K562 (cell line): ENCODE results near the gene LIPT1. TPM values are rescaled to one million over a fixed set of nuclear protein-coding genes. Genes with fewer than 3 reads are reported as not detected.
A peak's percentile ranks its signal among the peaks of the same experiment; 100 is the strongest.

Experiments
- ATF7 ChIP-seq: fragments of 450-650 bp; IDR thresholded peaks from 2 replicates; pipeline ENCODE4 v1.7.1; 2014; ENCODE audit warnings: mild to moderate bottlenecking, moderate library complexity
- ESRRB ChIP-seq: fragments of 250-450 bp; sonication (Bioruptor Pico); IDR thresholded peaks from 2 replicates; pipeline ENCODE4 v1.5.0; 2020; ENCODE audit warnings: mild to moderate bottlenecking, moderate library complexity, borderline replicate concordance
- ETV1 ChIP-seq: fragments of 450-650 bp; conservative IDR thresholded peaks from 2 replicates; pipeline ENCODE4 v1.6.1; 2016; ENCODE audit warnings: missing genetic modification characterization, control low read depth, low read depth, missing compliant biosample characterization
- EWSR1 ChIP-seq: fragments of 450-650 bp; IDR thresholded peaks from 2 replicates; pipeline ENCODE4 v1.6.1; 2018; ENCODE audit warnings: borderline replicate concordance, mild to moderate bottlenecking, low read depth, moderate library complexity; ENCODE audit not compliant: partially characterized antibody
- FOXK1 ChIP-seq: sonication (generic); formaldehyde crosslinking; IDR thresholded peaks from 2 replicates; pipeline ENCODE4 v1.8.0; 2022; ENCODE audit warnings: missing genetic modification reagents, mild to moderate bottlenecking, borderline replicate concordance
- FOXP1 ChIP-seq: sonication (generic); formaldehyde crosslinking; IDR thresholded peaks from 2 replicates; pipeline ENCODE4 v1.8.0; 2022; ENCODE audit warnings: mild to moderate bottlenecking, missing genetic modification reagents
- KLF1 ChIP-seq: fragments of 450-650 bp; IDR thresholded peaks from 2 replicates; pipeline ENCODE4 v1.6.1; 2016; ENCODE audit warnings: missing genetic modification characterization, missing compliant biosample characterization
- MXD1 ChIP-seq: fragments of 250-450 bp; sonication (Bioruptor Pico); IDR thresholded peaks from 2 replicates; pipeline ENCODE4 v1.8.0; 2021; ENCODE audit warnings: borderline replicate concordance, mild to moderate bottlenecking, moderate library complexity; ENCODE audit not compliant: poor library complexity, severe bottlenecking
- NFRKB ChIP-seq: fragments of 450-650 bp; IDR thresholded peaks from 2 replicates; pipeline ENCODE4 v1.6.1; 2016; ENCODE audit warnings: low read depth
- NR2C2 ChIP-seq, 2 experiments: fragments of 200-800 bp in 1 of 2; sonication (Bioruptor generic) in 1 of 2; sonication (generic) in 1 of 2; formaldehyde crosslinking in 1 of 2; IDR thresholded peaks; 2 replicates each; pipeline versions ENCODE4 v1.6.1 to v1.8.0; 2016 to 2022; ENCODE audit warnings: mild to moderate bottlenecking in 1 of 2, missing compliant biosample characterization in 1 of 2, missing genetic modification characterization in 1 of 2, missing genetic modification reagents in 1 of 2
- POLR2B ChIP-seq: fragments of 450-650 bp; IDR thresholded peaks from 2 replicates; pipeline ENCODE4 v1.6.1; 2018; ENCODE audit warnings: low read depth; ENCODE audit not compliant: partially characterized antibody
- SAP30 ChIP-seq: fragments of 200-600 bp; sonication (generic); IDR thresholded peaks from 2 replicates; pipeline ENCODE4 v1.6.1; 2012; ENCODE audit warnings: borderline replicate concordance, low read depth, mild to moderate bottlenecking, moderate library complexity, low read length, control low read depth, inconsistent platforms; ENCODE audit not compliant: insufficient read depth, poor library complexity, severe bottlenecking
- SMARCE1 ChIP-seq: fragments of 450-650 bp; IDR thresholded peaks from 2 replicates; pipeline ENCODE4 v1.7.1; 2016; ENCODE audit warnings: mild to moderate bottlenecking
- SRSF1 ChIP-seq: fragments of 200-400 bp; formaldehyde crosslinking; IDR thresholded peaks from 2 replicates; pipeline ENCODE4 v1.6.1; 2017; ENCODE audit warnings: mild to moderate bottlenecking, low read depth, low read length, moderate library complexity
- YY1 ChIP-seq, 3 experiments: IDR thresholded peaks; 2 replicates each; pipeline ENCODE4 v1.6.1; 2011; ENCODE audit warnings: low read length in 2 of 3, mild to moderate bottlenecking in 2 of 3, moderate library complexity in 2 of 3, borderline replicate concordance in 1 of 3, control low read depth in 1 of 3, low read depth in 1 of 3; ENCODE audit not compliant: insufficient read depth in 3 of 3, insufficient replicate concordance in 2 of 3, control insufficient read depth in 1 of 3, insufficient read length in 1 of 3; ENCODE audit errors: extremely low read depth in 1 of 3
- ZNF354B ChIP-seq: fragments of 250-450 bp; sonication (Bioruptor Pico); IDR thresholded peaks from 2 replicates; pipeline ENCODE4 v1.4.0; 2020
- ZNF551 ChIP-seq: fragments of 250-450 bp; sonication (Bioruptor Pico); IDR thresholded peaks from 2 replicates; pipeline ENCODE4 v1.5.0; 2021; ENCODE audit warnings: mild to moderate bottlenecking, moderate library complexity
- ZNF766 ChIP-seq: fragments of 200-800 bp; sonication (Bioruptor generic); conservative IDR thresholded peaks from 2 replicates; pipeline ENCODE4 v1.6.1; 2016; ENCODE audit warnings: missing genetic modification characterization, missing compliant biosample characterization
- polyA plus RNA-seq, 8 experiments: library from polyadenylated mRNA; depleted of rRNA in 4 of 8; stranded (reverse) in 5 of 8; unstranded in 3 of 8; fragments of >200 nt; fragmentation: Nextera tagmentation in 2 of 8; fragmentation: Illumina TruSeq in 1 of 8; extraction: Ambion mirVana in 2 of 8; extraction: Trizol in 1 of 8; gene quantifications; 2 replicates each; pipeline versions ENCODE4 v1.2.1 to v1.2.3, GENCODE V29; 2011 to 2014; ENCODE audit warnings: inconsistent platforms in 1 of 8, missing spikeins in 1 of 8
- total RNA-seq, 7 experiments: library from RNA; depleted of rRNA in 6 of 7; stranded (reverse); fragments of >200 nt in 6 of 7; fragmentation: Illumina TruSeq in 2 of 7; extraction: Trizol in 2 of 7; gene quantifications; 2 replicates each; pipeline versions ENCODE4 v1.2.1 to v1.2.3, GENCODE V29; 2011 to 2021; ENCODE audit warnings: low replicate concordance in 1 of 7
- TF ChIP-seq, protein P1 (sequence below): fragments of 450-650 bp; IDR thresholded peaks from 2 replicates; pipeline ENCODE4 v1.7.0; 2016; ENCODE audit warnings: borderline replicate concordance
- TF ChIP-seq, protein P2 (sequence below): sonication (generic); formaldehyde crosslinking; IDR thresholded peaks from 2 replicates; pipeline ENCODE4 v1.8.0; 2022; ENCODE audit warnings: missing genetic modification reagents, mild to moderate bottlenecking, moderate library complexity, borderline replicate concordance

LIPT1 gene
- total and polyA plus RNA-seq, 9 of the 15 experiments (the other 6 are each of a cell fraction or from before 2014, with no cell fraction given) = 6.4 to 18.3 (median 11.6) TPM

DNA sequence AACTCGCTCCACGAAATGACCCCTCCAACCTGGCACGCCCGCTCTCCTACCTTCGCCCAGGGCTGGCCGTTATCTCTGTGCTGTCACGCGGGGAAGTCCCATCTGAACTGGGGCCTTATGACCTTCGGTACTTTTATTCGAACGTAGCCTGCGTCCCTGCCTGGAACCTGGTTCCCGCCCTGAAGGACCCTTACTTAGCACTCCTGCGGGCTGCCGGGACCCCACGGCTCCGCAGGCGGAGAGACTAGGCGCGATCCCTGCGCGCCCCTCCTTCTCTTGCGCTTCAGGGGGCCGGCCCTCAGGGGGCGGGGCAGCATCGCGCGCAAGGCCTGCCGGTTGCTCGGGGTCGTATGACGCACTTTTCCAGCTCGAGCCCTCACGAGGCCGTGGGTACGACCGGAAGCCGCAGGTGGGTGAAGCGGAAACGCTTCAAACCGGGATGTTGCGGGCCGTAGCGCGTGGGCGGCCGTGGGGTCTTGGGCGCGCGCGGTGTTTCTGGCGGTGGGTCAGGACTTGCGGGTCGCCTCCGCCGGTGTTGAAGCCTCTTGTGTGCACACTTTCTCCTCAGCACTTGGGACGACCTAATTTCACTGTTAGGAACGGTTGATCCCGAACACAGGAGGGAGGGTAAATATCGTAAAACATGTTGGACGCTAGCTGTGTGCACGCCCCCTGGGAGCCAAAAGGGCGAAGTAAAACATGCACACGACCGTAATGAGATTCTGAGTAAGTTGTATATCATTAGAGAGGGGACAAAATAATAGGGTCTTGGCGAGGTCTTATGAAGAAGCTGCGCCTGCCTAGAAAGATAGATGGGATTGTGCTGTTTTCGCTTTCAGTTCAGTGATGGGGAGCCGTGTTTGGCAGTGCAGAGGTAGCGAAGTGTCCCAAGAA is at the start of gene LIPT1, which contains the start of gene TSGA10 (continued):
- TF ChIP-seq, protein P1, sequence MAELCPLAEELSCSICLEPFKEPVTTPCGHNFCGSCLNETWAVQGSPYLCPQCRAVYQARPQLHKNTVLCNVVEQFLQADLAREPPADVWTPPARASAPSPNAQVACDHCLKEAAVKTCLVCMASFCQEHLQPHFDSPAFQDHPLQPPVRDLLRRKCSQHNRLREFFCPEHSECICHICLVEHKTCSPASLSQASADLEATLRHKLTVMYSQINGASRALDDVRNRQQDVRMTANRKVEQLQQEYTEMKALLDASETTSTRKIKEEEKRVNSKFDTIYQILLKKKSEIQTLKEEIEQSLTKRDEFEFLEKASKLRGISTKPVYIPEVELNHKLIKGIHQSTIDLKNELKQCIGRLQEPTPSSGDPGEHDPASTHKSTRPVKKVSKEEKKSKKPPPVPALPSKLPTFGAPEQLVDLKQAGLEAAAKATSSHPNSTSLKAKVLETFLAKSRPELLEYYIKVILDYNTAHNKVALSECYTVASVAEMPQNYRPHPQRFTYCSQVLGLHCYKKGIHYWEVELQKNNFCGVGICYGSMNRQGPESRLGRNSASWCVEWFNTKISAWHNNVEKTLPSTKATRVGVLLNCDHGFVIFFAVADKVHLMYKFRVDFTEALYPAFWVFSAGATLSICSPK = no peak
- peak; percentile 86 for TF ChIP-seq POLR2B
- TF ChIP-seq SRSF1 = no peak
- TF ChIP-seq FOXP1 (CRISPR knock-in tag) = peak; percentile 63; the same call in 1 of the 2 replicates
- peak; percentile 72 for TF ChIP-seq SAP30
- TF ChIP-seq ZNF354B = no peak
- TF ChIP-seq FOXK1 (CRISPR knock-in tag) = 0 out of 2 replicates have a peak, but pooled peaks have one; percentile 56
- no peak for TF ChIP-seq ESRRB (CRISPR knock-in tag)
- TF ChIP-seq EWSR1 = no peak
- peak; percentile 62; the same call in 1 of the 2 replicates for TF ChIP-seq NFRKB
- no peak for TF ChIP-seq ZNF551 (CRISPR knock-in tag)
- TF ChIP-seq KLF1 (tag) = no peak
- TF ChIP-seq SMARCE1 = peak; percentile 57
- peak; percentile 64 for TF ChIP-seq MXD1 (CRISPR knock-in tag)
- TF ChIP-seq, protein P2, sequence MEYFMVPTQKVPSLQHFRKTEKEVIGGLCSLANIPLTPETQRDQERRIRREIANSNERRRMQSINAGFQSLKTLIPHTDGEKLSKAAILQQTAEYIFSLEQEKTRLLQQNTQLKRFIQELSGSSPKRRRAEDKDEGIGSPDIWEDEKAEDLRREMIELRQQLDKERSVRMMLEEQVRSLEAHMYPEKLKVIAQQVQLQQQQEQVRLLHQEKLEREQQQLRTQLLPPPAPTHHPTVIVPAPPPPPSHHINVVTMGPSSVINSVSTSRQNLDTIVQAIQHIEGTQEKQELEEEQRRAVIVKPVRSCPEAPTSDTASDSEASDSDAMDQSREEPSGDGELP (CRISPR knock-in tag) = peak; percentile 87
- peak; percentile 94 for TF ChIP-seq ETV1 (tag)
- peak; percentile 67; the same call in 1 of the 2 replicates for TF ChIP-seq NR2C2 (CRISPR knock-in tag; IDR thresholded peaks at IDR 0.05)
- peak; percentile 91 for TF ChIP-seq NR2C2 (tag; IDR thresholded peaks at IDR 0.05)
- peak; percentile 91 for TF ChIP-seq ATF7
- TF ChIP-seq ZNF766 (CRISPR knock-in tag) = peak; percentile 68; the same call in 1 of the 2 replicates
- peak in 2 of 3 experiments; percentile 36 to 49 for TF ChIP-seq YY1 (IDR thresholded peaks at IDR 0.05; ENCODE audit: borderline replicate concordance in 1 of 3, control insufficient read depth in 1 of 3, extremely low read depth in 1 of 3, insufficient read depth in 3 of 3, insufficient read length in 1 of 3, insufficient replicate concordance in 2 of 3, low read depth in 1 of 3, low read length in 2 of 3)
